Adrenal gland (tissue), 12 donors: ENCODE results near the gene RIPK3. TPM values are rescaled to one million over a fixed set of nuclear protein-coding genes. Genes with fewer than 3 reads are reported as not detected.

ENCODE experiments used
- DNase-seq, 7 donors: peaks; one replicate each; pipeline ENCODE4 v3.0.0-alpha.2; 2019 to 2020
- H3K27ac ChIP-seq, 5 donors: fragments of 200-600 bp; sonication (generic) in 4 of 5; 1 replicate in 3 of 5; 2 replicates in 2 of 5; pipeline versions ENCODE4 v1.5.1 to v1.8.0; 2016 to 2020; ENCODE audit warnings: mild to moderate bottlenecking in 1 of 5
- H3K27me3 ChIP-seq: fragments of 200-600 bp; 2 replicates; pipeline ENCODE4 v1.8.0; 2021
- H3K36me3 ChIP-seq, 2 donors: fragments of 200-600 bp; replicated peaks in 1 of 2; 1 replicate in 1 of 2; 2 replicates in 1 of 2; pipeline versions ENCODE4 v1.5.1 to v1.8.0; 2018 to 2022
- H3K4me1 ChIP-seq, 2 donors: fragments of 200-600 bp; replicated peaks in 1 of 2; 1 replicate in 1 of 2; 2 replicates in 1 of 2; pipeline versions ENCODE4 v1.5.1 to v1.8.0; 2018 to 2021
- H3K4me3 ChIP-seq, 4 donors: fragments of 200-600 bp; sonication (generic) in 3 of 4; one replicate each; pipeline ENCODE4 v1.5.1; 2016 to 2018
- H3K9me3 ChIP-seq, 3 donors: fragments of 200-600 bp; sonication (generic) in 1 of 3; replicated peaks in 1 of 3; 1 replicate in 2 of 3; 2 replicates in 1 of 3; pipeline versions ENCODE4 v1.5.1 to v1.8.0; 2016 to 2021
- CTCF ChIP-seq, 6 experiments: fragments of 450-650 bp in 4 of 6; fragments of 200-600 bp in 2 of 6; sonication (generic) in 1 of 6; IDR thresholded peaks; 1 replicate in 5 of 6; 2 replicates in 1 of 6; pipeline versions ENCODE4 v1.5.1 to v1.8.0; 2016 to 2021; ENCODE audit warnings: antibody characterized with exemption in 6 of 6, mild to moderate bottlenecking in 2 of 6, moderate library complexity in 1 of 6
- POLR2A ChIP-seq, 2 donors: fragments of 450-650 bp; IDR thresholded peaks; one replicate each; pipeline ENCODE4 v1.6.1; 2017; ENCODE audit warnings: antibody characterized with exemption in 2 of 2, mild to moderate bottlenecking in 2 of 2, moderate library complexity in 1 of 2
- WGBS, 4 donors: extraction: QIAGEN DNeasy Blood & Tissue Kit in 2 of 4; methylation state at CpG; one replicate each; pipeline versions ENCODE4 v1.1.5 to v1.1.7; 2013 to 2017; 5-methylcytosine and 5-hydroxymethylcytosine counted together
- intact Hi-C, 2 donors: fragments of 100-400 bp; cut with DNase I; formaldehyde crosslinking; loops; one replicate each; pipeline versions ENCODE4 v1.14.1 to v1.15.0; 2022 to 2023
- polyA plus RNA-seq, 3 donors: library from polyadenylated mRNA; stranded (reverse); fragments of 200-250 nt in 2 of 3; fragments of 350-450 nt in 1 of 3; fragmentation: Illumina TruSeq in 1 of 3; extraction: RNeasy Lipid Tissue Mini Kit (QIAGEN cat#74804) in 1 of 3; gene quantifications; one replicate each; pipeline ENCODE4 v1.2.3, GENCODE V29; 2013 to 2014
- total RNA-seq, 9 donors: library from RNA; depleted of rRNA in 4 of 9; stranded (reverse); fragments of >200 nt in 4 of 9; fragments of 120-200 nt in 1 of 9; fragmentation: NEBNext Ultra II Directional in 1 of 9; extraction: Animal tissue kit (Norgen Biotek cat#: 25700) in 1 of 9; gene quantifications; one replicate each; pipeline versions ENCODE4 v1.1.0 to v1.2.4, GENCODE V29; 2013 to 2023
- donor health status: healthy with polysubstance abuse.
- donor health status: Bipolar disorder and iron deficiency.
- donor health status: DM: yes; HTN: yes; CAD: no.
- donor health status: DM: no; HTN: no; CAD: no.
- donor health status: DM: no; HTN: no; CAD: no.
- donor health status: DM: yes; HTN: yes; CAD: no.

The RIPK3 gene
- total and polyA plus RNA-seq, 12 donors = 0.50 to 10.4 (median 3.8) TPM

GRCh38 chr14:24299255-24300191 is 40.3 kb downstream of the RIPK3 start, which contains the start of the genes DHRS1 and NOP9:
Gene DHRS1, minus strand, starts transcription at chr14:24299780. Its CDS starts 674 bp downstream, at chr14:24299106.
Gene NOP9, plus strand, starts transcription at chr14:24299850. Its CDS starts 105 bp downstream, at chr14:24299955.
- WGBS, 4 donors = 1 to 3% (median 1%) methylated on average over 8 to 75 of the region's 75 CpGs
- Histone ChIP-seq H3K4me1 (peaks cover 19 to 31% of the 10 kb centered on the region in 2 donors), H3K27ac (peak within 1 kb of the TSS in 4 of 5 donors; percentile 28 to 87 (median 82)), H3K9me3 (no peaks in the 10 kb centered on the region), H3K27me3 (no peaks in the 10 kb centered on the region), H3K4me3 (peak within 1 kb of the TSS; percentile 33 to 84 (median 80)), H3K36me3 (peaks cover 0 to 44% of the 10 kb centered on the region in 2 donors)
- DNase-seq = peak; percentile 89 to 97 (median 94)
- TF ChIP-seq CTCF (IDR thresholded peaks at IDR 0.05) (no peak), POLR2A (IDR thresholded peaks at IDR 0.05) (peak; percentile 61 to 73)
- intact Hi-C loops = loop anchor here in 1 of 2 donors (10.0 kb wide), 2 partner anchors 55 to 245 kb away; partner anchors contain the start of genes CARMIL3 and TINF2

- H3K4me3 ChIP-seq = peak overlapping the region in 2 of 4 donors; percentile 77 to 84
- H3K27me3 ChIP-seq = no peaks in the 10 kb centered on the region
- intact Hi-C loops = loop anchor here in 1 of 2 donors (10.0 kb wide), 1 partner anchor 244 kb away; the partner anchor contains the start of gene CARMIL3
- H3K36me3 ChIP-seq = peaks cover 0 to 37% of the 10 kb centered on the region in 2 donors
- TF ChIP-seq CTCF (IDR thresholded peaks at IDR 0.05) = no peak
- TF ChIP-seq POLR2A (IDR thresholded peaks at IDR 0.05) = no peak
- DNase-seq = peak in 4 of 7 donors; percentile 45 to 60 (median 52)
- peaks cover 19 to 31% of the 10 kb centered on the region in 2 donors for H3K4me1 ChIP-seq
- H3K9me3 ChIP-seq = no peaks in the 10 kb centered on the region
- WGBS, 4 donors = 38 to 57% (median 49%) methylated on average over 7 of the region's 7 CpGs
- peak overlapping the region in 4 of 5 donors; percentile 28 to 87 (median 82) for H3K27ac ChIP-seq
Observed at GRCh38 chr14:24298892-24299254, 40.9 kb downstream of the RIPK3 start.

GRCh38 chr14:24297190-24297964 is 42.4 kb downstream of the RIPK3 start:
- Histone ChIP-seq H3K36me3 (peaks cover 0 to 27% of the 10 kb centered on the region in 2 donors), H3K27me3 (no peaks in the 10 kb centered on the region), H3K4me1 (peaks cover 19 to 31% of the 10 kb centered on the region in 2 donors), H3K27ac (no peak overlapping the region), H3K4me3 (no peak overlapping the region), H3K9me3 (no peaks in the 10 kb centered on the region)
- TF ChIP-seq CTCF (IDR thresholded peaks at IDR 0.05) (peak in 4 of 6 experiments; percentile 10 to 55 (median 28)), POLR2A (IDR thresholded peaks at IDR 0.05) (no peak)
- WGBS, 4 donors = 34 to 43% (median 39%) methylated on average over 5 of the region's 5 CpGs
- no peak for DNase-seq
- intact Hi-C loops = loop anchor here in 1 of 2 donors (10.0 kb wide), 1 partner anchor 243 kb away; the partner anchor contains the start of gene CARMIL3
